Measurements from ENCODE around the gene RNH1.

Gene RNH1

GRCh38 chr11:488579-488978 is 18.5 kb downstream of the RNH1 start:
- peaks cover 23% of the 10 kb centered on the region for H3K36me3 ChIP-seq (ENCODE audit: control insufficient read depth, insufficient read depth, low read length)
- no peak for DNase-seq (ENCODE audit: low read depth, low spot score)
- H3K4me3 ChIP-seq (ENCODE audit: low read length): no peak overlapping the region
- no peak overlapping the region for H3K27ac ChIP-seq (ENCODE audit: low read length)
- H3K9me3 ChIP-seq (ENCODE audit: control insufficient read depth, insufficient read depth, low read length): no peaks in the 10 kb centered on the region
- no peaks in the 10 kb centered on the region for H3K27me3 ChIP-seq (ENCODE audit: control insufficient read depth, insufficient read depth, low read length)
- WGBS (ENCODE audit: insufficient coverage, insufficient read length): no CpG with 5 or more reads among the region's 19 CpGs
- H3K4me1 ChIP-seq (ENCODE audit: control insufficient read depth, insufficient read depth, low read length): no peaks in the 10 kb centered on the region; the same call in 1 of the 2 replicates

- Histone ChIP-seq H3K4me1 (ENCODE audit: control insufficient read depth, insufficient read depth, low read length) (no peaks in the 10 kb centered on the region; the same call in 1 of the 2 replicates), H3K36me3 (ENCODE audit: control insufficient read depth, insufficient read depth, low read length) (peaks cover 23% of the 10 kb centered on the region), H3K9me3 (ENCODE audit: control insufficient read depth, insufficient read depth, low read length) (no peaks in the 10 kb centered on the region), H3K27ac (ENCODE audit: low read length) (no peak overlapping the region), H3K27me3 (ENCODE audit: control insufficient read depth, insufficient read depth, low read length) (no peaks in the 10 kb centered on the region), H3K4me3 (ENCODE audit: low read length) (no peak overlapping the region)
- DNase-seq (ENCODE audit: low read depth, low spot score): no peak
- no CpG with 5 or more reads among the region's 25 CpGs for WGBS (ENCODE audit: insufficient coverage, insufficient read length)
Observed at GRCh38 chr11:488062-488461, 19.0 kb downstream of the RNH1 start.

- Histone ChIP-seq H3K36me3 (ENCODE audit: control insufficient read depth, insufficient read depth, low read length) (peaks cover 23% of the 10 kb centered on the region), H3K9me3 (ENCODE audit: control insufficient read depth, insufficient read depth, low read length) (no peaks in the 10 kb centered on the region), H3K27ac (ENCODE audit: low read length) (no peak overlapping the region), H3K4me1 (ENCODE audit: control insufficient read depth, insufficient read depth, low read length) (no peaks in the 10 kb centered on the region; the same call in 1 of the 2 replicates), H3K27me3 (ENCODE audit: control insufficient read depth, insufficient read depth, low read length) (no peaks in the 10 kb centered on the region), H3K4me3 (ENCODE audit: low read length) (no peak overlapping the region)
- no peak for DNase-seq (ENCODE audit: low read depth, low spot score)
- WGBS (ENCODE audit: insufficient coverage, insufficient read length): no CpG with 5 or more reads among the region's 22 CpGs
Observed at GRCh38 chr11:487571-488021, 19.4 kb downstream of the RNH1 start.

- H3K27me3 ChIP-seq (ENCODE audit: control insufficient read depth, insufficient read depth, low read length): no peaks in the 10 kb centered on the region
- no CpG with 5 or more reads among the region's 23 CpGs for WGBS (ENCODE audit: insufficient coverage, insufficient read length)
- H3K4me3 ChIP-seq (ENCODE audit: low read length): no peak overlapping the region
- H3K4me1 ChIP-seq (ENCODE audit: control insufficient read depth, insufficient read depth, low read length): no peaks in the 10 kb centered on the region; the same call in 1 of the 2 replicates
- no peak for DNase-seq (ENCODE audit: low read depth, low spot score)
- H3K36me3 ChIP-seq (ENCODE audit: control insufficient read depth, insufficient read depth, low read length): peaks cover 23% of the 10 kb centered on the region
- no peak overlapping the region for H3K27ac ChIP-seq (ENCODE audit: low read length)
- H3K9me3 ChIP-seq (ENCODE audit: control insufficient read depth, insufficient read depth, low read length): no peaks in the 10 kb centered on the region
Observed at GRCh38 chr11:486189-486588, 20.9 kb downstream of the RNH1 start.

GRCh38 chr11:484616-485015 is 22.4 kb downstream of the RNH1 start:
- Histone ChIP-seq H3K36me3 (ENCODE audit: control insufficient read depth, insufficient read depth, low read length) (peaks cover 9% of the 10 kb centered on the region; the same call in 1 of the 2 replicates), H3K9me3 (ENCODE audit: control insufficient read depth, insufficient read depth, low read length) (no peaks in the 10 kb centered on the region), H3K27ac (ENCODE audit: low read length) (no peak overlapping the region), H3K4me3 (ENCODE audit: low read length) (no peak overlapping the region), H3K27me3 (ENCODE audit: control insufficient read depth, insufficient read depth, low read length) (no peaks in the 10 kb centered on the region), H3K4me1 (ENCODE audit: control insufficient read depth, insufficient read depth, low read length) (no peaks in the 10 kb centered on the region; the same call in 1 of the 2 replicates)
- DNase-seq (ENCODE audit: low read depth, low spot score): no peak
- WGBS (ENCODE audit: insufficient coverage, insufficient read length): no CpG with 5 or more reads among the region's 38 CpGs

GRCh38 chr11:479311-479710 is 27.7 kb downstream of the RNH1 start:
- 0 out of 2 replicates have a peak, but pooled peaks cover 1% of the 10 kb centered on the region for H3K4me1 ChIP-seq (ENCODE audit: control insufficient read depth, insufficient read depth, low read length)
- H3K36me3 ChIP-seq (ENCODE audit: control insufficient read depth, insufficient read depth, low read length): no peaks in the 10 kb centered on the region; the same call in 1 of the 2 replicates
- H3K27me3 ChIP-seq (ENCODE audit: control insufficient read depth, insufficient read depth, low read length): no peaks in the 10 kb centered on the region
- no peak overlapping the region for H3K27ac ChIP-seq (ENCODE audit: low read length)
- no peak for DNase-seq (ENCODE audit: low read depth, low spot score)
- WGBS (ENCODE audit: insufficient coverage, insufficient read length): no CpG with 5 or more reads among the region's 13 CpGs
- no peaks in the 10 kb centered on the region for H3K9me3 ChIP-seq (ENCODE audit: control insufficient read depth, insufficient read depth, low read length)
- no peak overlapping the region for H3K4me3 ChIP-seq (ENCODE audit: low read length)

- DNase-seq (ENCODE audit: low read depth, low spot score): no peak
- Histone ChIP-seq H3K4me1 (ENCODE audit: control insufficient read depth, insufficient read depth, low read length) (0 out of 2 replicates have a peak, but pooled peaks cover 1% of the 10 kb centered on the region), H3K4me3 (ENCODE audit: low read length) (no peak overlapping the region), H3K9me3 (ENCODE audit: control insufficient read depth, insufficient read depth, low read length) (no peaks in the 10 kb centered on the region), H3K27ac (ENCODE audit: low read length) (no peak overlapping the region), H3K27me3 (ENCODE audit: control insufficient read depth, insufficient read depth, low read length) (no peaks in the 10 kb centered on the region), H3K36me3 (ENCODE audit: control insufficient read depth, insufficient read depth, low read length) (no peaks in the 10 kb centered on the region; the same call in 1 of the 2 replicates)
- WGBS (ENCODE audit: insufficient coverage, insufficient read length): no CpG with 5 or more reads among the region's 16 CpGs
Observed at GRCh38 chr11:477052-477715, 29.9 kb downstream of the RNH1 start.

GRCh38 chr11:476416-476815 is 30.6 kb downstream of the RNH1 start:
- H3K27ac ChIP-seq (ENCODE audit: low read length): no peak overlapping the region
- no peak for DNase-seq (ENCODE audit: low read depth, low spot score)
- no peaks in the 10 kb centered on the region; the same call in 1 of the 2 replicates for H3K36me3 ChIP-seq (ENCODE audit: control insufficient read depth, insufficient read depth, low read length)
- H3K4me1 ChIP-seq (ENCODE audit: control insufficient read depth, insufficient read depth, low read length): 0 out of 2 replicates have a peak, but pooled peaks cover 1% of the 10 kb centered on the region
- H3K4me3 ChIP-seq (ENCODE audit: low read length): no peak overlapping the region
- no peaks in the 10 kb centered on the region for H3K9me3 ChIP-seq (ENCODE audit: control insufficient read depth, insufficient read depth, low read length)
- WGBS (ENCODE audit: insufficient coverage, insufficient read length): no CpG with 5 or more reads among the region's 15 CpGs
- no peaks in the 10 kb centered on the region for H3K27me3 ChIP-seq (ENCODE audit: control insufficient read depth, insufficient read depth, low read length)

- no peaks in the 10 kb centered on the region for H3K9me3 ChIP-seq (ENCODE audit: control insufficient read depth, insufficient read depth, low read length)
- H3K4me3 ChIP-seq (ENCODE audit: low read length): no peak overlapping the region
- H3K36me3 ChIP-seq (ENCODE audit: control insufficient read depth, insufficient read depth, low read length): no peaks in the 10 kb centered on the region; the same call in 1 of the 2 replicates
- no peaks in the 10 kb centered on the region for H3K27me3 ChIP-seq (ENCODE audit: control insufficient read depth, insufficient read depth, low read length)
- WGBS (ENCODE audit: insufficient coverage, insufficient read length): no CpG with 5 or more reads among the region's 9 CpGs
- DNase-seq (ENCODE audit: low read depth, low spot score): no peak
- no peak overlapping the region for H3K27ac ChIP-seq (ENCODE audit: low read length)
- H3K4me1 ChIP-seq (ENCODE audit: control insufficient read depth, insufficient read depth, low read length): 0 out of 2 replicates have a peak, but pooled peaks cover 1% of the 10 kb centered on the region
Observed at GRCh38 chr11:475941-476340, 31.1 kb downstream of the RNH1 start.

- DNase-seq (ENCODE audit: low read depth, low spot score): no peak
- WGBS (ENCODE audit: insufficient coverage, insufficient read length): no CpG with 5 or more reads among the region's 48 CpGs
- no peak overlapping the region for H3K27ac ChIP-seq (ENCODE audit: low read length)
Observed at GRCh38 chr11:474914-475506, 32.0 kb downstream of the RNH1 start.

More at GRCh38 chr11:474914-475506, 32.0 kb downstream of the RNH1 start:
- Histone ChIP-seq H3K36me3 (ENCODE audit: control insufficient read depth, insufficient read depth, low read length) (no peaks in the 10 kb centered on the region; the same call in 1 of the 2 replicates), H3K9me3 (ENCODE audit: control insufficient read depth, insufficient read depth, low read length) (no peaks in the 10 kb centered on the region), H3K4me3 (ENCODE audit: low read length) (no peak overlapping the region), H3K27me3 (ENCODE audit: control insufficient read depth, insufficient read depth, low read length) (no peaks in the 10 kb centered on the region), H3K4me1 (ENCODE audit: control insufficient read depth, insufficient read depth, low read length) (peaks cover 3% of the 10 kb centered on the region; the same call in 1 of the 2 replicates)
